Measurements from ENCODE around the gene CCDC122. TPM values are rescaled to one million over a fixed set of nuclear protein-coding genes. Genes with fewer than 3 reads are reported as not detected.

Gene CCDC122
- total and polyA plus RNA-seq, 4 experiments from 2014 or later: 1.7 to 4.7 (median 3.7) TPM

GRCh38 chr13:43794416-43794815 is 85.1 kb downstream of the CCDC122 start:
- no peak for DNase-seq
- Mint-ChIP-seq H3K36me3 (no peaks in the 10 kb centered on the region), H3K4me3 (no peak overlapping the region), H3K27me3 (peaks cover 11 to 17% of the 10 kb centered on the region in 2 donors), H3K9me3 (no peaks in the 10 kb centered on the region), H3K4me1 (peaks cover 0 to 5% (median 4%) of the 10 kb centered on the region in 4 donors), H3K27ac (no peak overlapping the region)
- H3K36me3 ChIP-seq (ENCODE audit: insufficient read depth, low read length): no peaks in the 10 kb centered on the region
- H3K9me3 ChIP-seq (ENCODE audit: control insufficient read depth in 1 of 2, low read length in 2 of 2): no peaks in the 10 kb centered on the region
- ChIA-PET CTCF (ENCODE audit: partially characterized antibody) (interaction anchor here (1.3 kb wide), 1 partner anchor 825 kb away, joined by 4 read pairs; no protein-coding TSS in a partner anchor), POLR2A (ENCODE audit: partially characterized antibody) (no interaction called here)
- peaks cover 4% of the 10 kb centered on the region for H3K27me3 ChIP-seq (ENCODE audit: insufficient read depth, low read length)
- H3K4me3 ChIP-seq (ENCODE audit: low read length in 2 of 2): no peak overlapping the region
- no peak overlapping the region for H3K27ac ChIP-seq (ENCODE audit: low read depth, low read length)
- no peaks in the 10 kb centered on the region for H3K4me1 ChIP-seq (ENCODE audit: insufficient read depth, low read length)
- intact Hi-C loops (cut with micrococcal nuclease): no loop called here

GRCh38 chr13:43792076-43792881 is 87.3 kb downstream of the CCDC122 start:
- no peaks in the 10 kb centered on the region for H3K36me3 Mint-ChIP-seq
- ChIA-PET CTCF (ENCODE audit: partially characterized antibody) (interaction anchor here (2.2 kb wide), 1 partner anchor 12 kb away, joined by 11 read pairs; no protein-coding TSS in a partner anchor), POLR2A (ENCODE audit: partially characterized antibody) (no interaction called here)
- Histone ChIP-seq H3K27me3 (ENCODE audit: insufficient read depth, low read length) (peaks cover 4% of the 10 kb centered on the region), H3K27ac (ENCODE audit: low read depth, low read length) (no peak overlapping the region), H3K4me3 (ENCODE audit: low read length in 2 of 2) (no peak overlapping the region), H3K9me3 (ENCODE audit: control insufficient read depth in 1 of 2, low read length in 2 of 2) (no peaks in the 10 kb centered on the region), H3K4me1 (ENCODE audit: insufficient read depth, low read length) (peaks cover 4% of the 10 kb centered on the region), H3K36me3 (ENCODE audit: insufficient read depth, low read length) (no peaks in the 10 kb centered on the region)
- intact Hi-C loops (cut with micrococcal nuclease): no loop called here
- H3K27me3 Mint-ChIP-seq: peaks cover 26 to 33% of the 10 kb centered on the region in 2 donors
- peaks cover 3 to 9% (median 8%) of the 10 kb centered on the region in 4 donors for H3K4me1 Mint-ChIP-seq
- no peak overlapping the region for H3K4me3 Mint-ChIP-seq
- DNase-seq: no peak
- H3K9me3 Mint-ChIP-seq: peaks cover 0 to 2% (median 0%) of the 10 kb centered on the region in 8 donors
- H3K27ac Mint-ChIP-seq: no peak overlapping the region

- H3K4me3 ChIP-seq (ENCODE audit: low read length in 2 of 2): no peak overlapping the region
- peaks cover 4% of the 10 kb centered on the region for H3K27me3 ChIP-seq (ENCODE audit: insufficient read depth, low read length)
- H3K36me3 Mint-ChIP-seq: no peaks in the 10 kb centered on the region
- peak overlapping the region in 7 of 8 donors; percentile 64 to 78 (median 73) for H3K4me3 Mint-ChIP-seq
- H3K36me3 ChIP-seq (ENCODE audit: insufficient read depth, low read length): no peaks in the 10 kb centered on the region
- intact Hi-C loops (cut with micrococcal nuclease): loop anchor here (5.0 kb wide), 1 partner anchor 89 kb away; the partner anchor contains the start of genes CCDC122 and LACC1
- no peak overlapping the region for H3K27ac Mint-ChIP-seq
- peaks cover 29 to 30% of the 10 kb centered on the region in 2 donors for H3K27me3 Mint-ChIP-seq
- ChIA-PET POLR2A (ENCODE audit: partially characterized antibody) (no interaction called here), CTCF (ENCODE audit: partially characterized antibody) (no interaction called here)
- H3K9me3 Mint-ChIP-seq: peaks cover 0 to 2% (median 0%) of the 10 kb centered on the region in 8 donors
- peaks cover 6% of the 10 kb centered on the region for H3K4me1 ChIP-seq (ENCODE audit: insufficient read depth, low read length)
- peaks cover 6 to 16% (median 13%) of the 10 kb centered on the region in 4 donors for H3K4me1 Mint-ChIP-seq
- H3K27ac ChIP-seq (ENCODE audit: low read depth, low read length): no peak overlapping the region
- no peak for DNase-seq
- no peaks in the 10 kb centered on the region for H3K9me3 ChIP-seq (ENCODE audit: control insufficient read depth in 1 of 2, low read length in 2 of 2)
Measured at GRCh38 chr13:43787997-43788396, 91.5 kb downstream of the CCDC122 start.

GRCh38 chr13:43787518-43787891 is 92.0 kb downstream of the CCDC122 start:
- CTCF ChIA-PET (ENCODE audit: partially characterized antibody): no interaction called here

GRCh38 chr13:43786766-43787517 is 92.6 kb downstream of the CCDC122 start, which contains the start of gene ENOX1:
Gene ENOX1 (minus strand): TSS chr13:43786972.
- peak in 3 of 5 donors; percentile 13 to 47 (median 16) for DNase-seq
- Mint-ChIP-seq H3K4me3 (peak within 1 kb of the TSS; percentile 76 to 89 (median 80)), H3K36me3 (no peaks in the 10 kb centered on the region), H3K9me3 (peaks cover 0 to 2% (median 0%) of the 10 kb centered on the region in 8 donors), H3K27me3 (peaks cover 28 to 30% of the 10 kb centered on the region in 2 donors), H3K27ac (peak within 1 kb of the TSS in 1 of 7 donors; percentile 74), H3K4me1 (peaks cover 6 to 16% (median 13%) of the 10 kb centered on the region in 4 donors)
- no peak within 1 kb of the TSS for H3K27ac ChIP-seq (ENCODE audit: low read depth, low read length)
- H3K27me3 ChIP-seq (ENCODE audit: insufficient read depth, low read length): peaks cover 4% of the 10 kb centered on the region
- intact Hi-C loops (cut with micrococcal nuclease): loop anchor here (5.0 kb wide), 1 partner anchor 90 kb away; the partner anchor contains the start of genes CCDC122 and LACC1
- H3K36me3 ChIP-seq (ENCODE audit: insufficient read depth, low read length): no peaks in the 10 kb centered on the region
- ChIA-PET POLR2A (ENCODE audit: partially characterized antibody) (no interaction called here), CTCF (ENCODE audit: partially characterized antibody) (interaction anchor here (0.5 kb wide), 1 partner anchor 348 kb away, joined by 3 read pairs; no protein-coding TSS in a partner anchor)
- H3K4me3 ChIP-seq (ENCODE audit: low read length in 2 of 2): peak within 1 kb of the TSS in 1 of 2 donors; percentile 31
- no peaks in the 10 kb centered on the region for H3K9me3 ChIP-seq (ENCODE audit: control insufficient read depth in 1 of 2, low read length in 2 of 2)
- H3K4me1 ChIP-seq (ENCODE audit: insufficient read depth, low read length): peaks cover 6% of the 10 kb centered on the region

More at GRCh38 chr13:43787518-43787891, 92.0 kb downstream of the CCDC122 start:
- intact Hi-C loops (cut with micrococcal nuclease): loop anchor here (5.0 kb wide), 1 partner anchor 90 kb away; the partner anchor contains the start of genes CCDC122 and LACC1
- Histone ChIP-seq H3K4me1 (ENCODE audit: insufficient read depth, low read length) (peaks cover 6% of the 10 kb centered on the region), H3K36me3 (ENCODE audit: insufficient read depth, low read length) (no peaks in the 10 kb centered on the region), H3K27ac (ENCODE audit: low read depth, low read length) (no peak overlapping the region), H3K27me3 (ENCODE audit: insufficient read depth, low read length) (peaks cover 4% of the 10 kb centered on the region), H3K9me3 (ENCODE audit: control insufficient read depth in 1 of 2, low read length in 2 of 2) (no peaks in the 10 kb centered on the region), H3K4me3 (ENCODE audit: low read length in 2 of 2) (no peak overlapping the region)
- H3K27ac Mint-ChIP-seq: peak overlapping the region in 1 of 7 donors; percentile 47
- H3K36me3 Mint-ChIP-seq: no peaks in the 10 kb centered on the region
- DNase-seq: no peak
- H3K27me3 Mint-ChIP-seq: peaks cover 29 to 30% of the 10 kb centered on the region in 2 donors
- H3K4me3 Mint-ChIP-seq: peak overlapping the region; percentile 64 to 82 (median 76)
- H3K9me3 Mint-ChIP-seq: peaks cover 0 to 2% (median 0%) of the 10 kb centered on the region in 8 donors
- H3K4me1 Mint-ChIP-seq: peaks cover 6 to 16% (median 13%) of the 10 kb centered on the region in 4 donors
- POLR2A ChIA-PET (ENCODE audit: partially characterized antibody): no interaction called here

GRCh38 chr13:43786472-43786765 is 93.1 kb downstream of the CCDC122 start:
- intact Hi-C loops (cut with micrococcal nuclease): loop anchor here (5.0 kb wide), 1 partner anchor 91 kb away; the partner anchor contains the start of genes CCDC122 and LACC1
- Mint-ChIP-seq H3K4me1 (peaks cover 6 to 16% (median 13%) of the 10 kb centered on the region in 4 donors), H3K9me3 (peaks cover 0 to 2% (median 0%) of the 10 kb centered on the region in 8 donors), H3K36me3 (no peaks in the 10 kb centered on the region), H3K27me3 (peaks cover 28 to 30% of the 10 kb centered on the region in 2 donors), H3K4me3 (peak overlapping the region in 4 of 8 donors; percentile 57 to 89 (median 74)), H3K27ac (no peak overlapping the region)
- Histone ChIP-seq H3K27ac (ENCODE audit: low read depth, low read length) (no peak overlapping the region), H3K36me3 (ENCODE audit: insufficient read depth, low read length) (no peaks in the 10 kb centered on the region), H3K9me3 (ENCODE audit: control insufficient read depth in 1 of 2, low read length in 2 of 2) (no peaks in the 10 kb centered on the region), H3K27me3 (ENCODE audit: insufficient read depth, low read length) (peaks cover 4% of the 10 kb centered on the region), H3K4me3 (ENCODE audit: low read length in 2 of 2) (peak overlapping the region in 1 of 2 donors; percentile 31), H3K4me1 (ENCODE audit: insufficient read depth, low read length) (peaks cover 6% of the 10 kb centered on the region)
- no peak for DNase-seq
- ChIA-PET POLR2A (ENCODE audit: partially characterized antibody) (no interaction called here), CTCF (ENCODE audit: partially characterized antibody) (interaction anchor here (0.5 kb wide), 1 partner anchor 347 kb away, joined by 3 read pairs; no protein-coding TSS in a partner anchor)
